GM04503 (cell line): Measurements from ENCODE around the gene MYB.
"Not testable (repeated sequence)": the region's sequence is repeated elsewhere in the genome, so short reads cannot be mapped to it uniquely, and the experiment has no call there.

ENCODE experiments used
- DNase-seq: peaks from one replicate; pipeline ENCODE4 v3.0.0-alpha.2; 2012; ENCODE audit warnings: low read depth

Gene MYB

DNA sequence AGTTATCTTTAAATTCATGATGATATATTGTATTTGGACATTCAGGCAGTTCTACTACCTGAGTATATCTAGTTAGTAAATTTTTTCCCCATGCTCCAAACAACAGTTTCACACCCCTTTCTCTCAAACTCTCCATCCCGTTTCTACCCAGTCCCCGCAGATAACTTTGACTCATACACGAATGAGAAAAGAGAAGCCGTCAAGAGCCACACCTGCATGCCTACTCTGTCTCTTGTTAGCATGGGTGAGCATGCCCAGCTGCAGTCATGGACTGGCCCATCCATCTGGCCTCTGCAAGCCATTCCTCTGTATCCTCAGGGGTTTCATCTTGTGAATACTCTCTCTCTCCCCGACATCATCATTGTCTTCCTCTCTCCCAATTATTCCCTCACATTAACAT lies 41.5 kb downstream of the MYB start:
- no peak for DNase-seq

DNA sequence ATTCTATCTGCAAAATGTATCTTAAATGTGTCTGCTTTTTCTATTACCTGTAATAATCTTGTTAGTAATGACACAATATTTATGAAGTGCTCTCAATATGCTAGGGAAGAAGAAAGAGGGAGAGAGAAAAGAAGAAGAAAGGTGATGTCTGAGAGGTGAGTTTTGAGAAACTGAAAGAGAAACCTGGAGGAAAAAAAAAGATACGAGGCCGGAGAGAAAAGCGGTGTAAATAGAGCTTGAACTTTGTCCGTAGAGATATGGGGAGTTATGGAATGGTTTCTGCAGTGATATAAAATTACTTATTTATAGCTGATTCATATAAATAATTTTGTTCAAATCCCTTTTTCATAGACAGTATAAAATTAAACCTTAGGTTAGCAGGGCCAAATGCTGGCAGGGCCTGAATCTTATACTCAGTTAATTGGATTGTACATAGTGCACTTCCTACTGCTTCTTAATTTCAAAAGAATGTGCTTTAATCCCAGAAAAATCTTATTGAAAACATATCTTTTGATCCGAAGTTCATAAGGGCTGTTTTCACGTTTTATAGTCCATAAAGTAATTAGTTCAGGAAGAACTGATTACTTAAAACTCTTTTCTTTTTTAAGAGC lies 43.0 kb downstream of the MYB start:
- no peak for DNase-seq

DNA sequence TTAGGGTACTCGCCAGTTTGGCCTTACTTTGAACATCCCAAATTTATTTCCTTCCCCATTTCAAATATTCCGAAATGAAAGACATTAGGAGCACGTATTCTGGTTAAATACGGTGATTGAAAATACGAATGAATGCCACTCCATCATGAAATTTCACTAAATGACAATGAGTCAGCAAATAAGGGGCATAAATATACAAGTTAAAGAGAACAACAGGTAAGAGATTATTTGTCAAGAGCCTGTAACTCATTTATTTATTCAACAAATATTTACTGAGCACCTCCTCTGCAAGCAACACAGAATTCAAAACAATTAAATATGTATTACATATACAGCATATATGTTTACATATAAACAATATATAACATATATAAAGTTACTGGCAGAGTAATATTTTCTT lies 44.8 kb downstream of the MYB start:
- DNase-seq, result no peak

DNA sequence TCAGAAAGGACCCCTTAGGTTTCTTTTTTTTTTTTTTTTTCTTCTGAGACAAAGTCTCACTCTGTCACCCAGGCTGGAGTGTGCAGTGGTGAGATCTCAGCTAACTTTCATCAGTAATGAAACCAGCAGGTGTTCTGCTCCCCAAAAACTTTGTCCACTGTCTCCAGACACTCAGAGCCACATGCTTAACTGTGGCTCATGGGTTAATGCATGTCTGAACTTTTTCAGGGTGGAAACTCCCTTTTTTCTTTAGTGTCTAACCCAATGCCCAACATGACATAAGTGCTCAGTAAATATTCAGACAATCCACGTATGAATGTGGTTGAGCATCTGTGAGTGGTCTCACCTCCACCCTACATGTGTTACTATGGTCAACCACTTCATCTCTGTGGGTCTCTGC lies 45.4 kb downstream of the MYB start:
- DNase-seq, result no peak

DNA sequence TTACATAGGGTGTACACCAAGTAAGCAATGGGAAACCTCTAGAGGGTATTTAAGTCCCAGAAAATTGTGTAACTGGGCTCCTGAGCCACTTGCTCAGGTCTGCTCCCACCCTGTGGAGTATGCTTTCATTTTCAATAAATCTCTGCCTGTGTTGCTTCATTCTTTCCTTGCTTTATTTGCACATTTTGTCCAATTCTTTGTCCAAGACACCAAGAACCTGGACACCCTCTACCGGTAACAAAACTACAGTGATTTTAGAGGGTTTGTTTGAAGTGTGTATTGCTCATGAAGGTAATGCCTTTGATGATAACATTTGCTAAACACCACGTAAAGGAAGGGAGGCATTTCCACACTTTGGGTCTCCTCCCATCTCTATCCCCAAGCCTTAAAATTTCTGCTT lies 46.2 kb downstream of the MYB start:
- no peak for DNase-seq

DNA sequence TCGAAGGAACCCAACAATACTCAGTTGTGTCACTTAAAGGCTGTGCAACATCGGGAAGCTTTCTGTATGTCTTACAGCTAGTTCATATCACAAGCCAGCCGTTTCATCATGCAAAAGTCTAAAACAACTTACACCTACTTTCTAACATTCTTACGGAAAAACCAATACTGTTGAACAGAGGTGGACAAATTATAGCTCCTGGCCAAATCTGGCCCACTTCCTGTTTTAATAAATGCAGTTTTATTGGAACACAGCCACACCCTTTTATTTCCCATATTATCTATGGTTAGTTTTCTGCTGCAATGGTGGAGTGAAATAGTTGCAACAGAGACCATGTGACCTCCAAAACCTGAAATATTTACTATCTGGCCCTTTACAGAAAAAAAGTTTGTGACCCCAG lies 46.6 kb downstream of the MYB start:
- DNase-seq, result no peak

DNA sequence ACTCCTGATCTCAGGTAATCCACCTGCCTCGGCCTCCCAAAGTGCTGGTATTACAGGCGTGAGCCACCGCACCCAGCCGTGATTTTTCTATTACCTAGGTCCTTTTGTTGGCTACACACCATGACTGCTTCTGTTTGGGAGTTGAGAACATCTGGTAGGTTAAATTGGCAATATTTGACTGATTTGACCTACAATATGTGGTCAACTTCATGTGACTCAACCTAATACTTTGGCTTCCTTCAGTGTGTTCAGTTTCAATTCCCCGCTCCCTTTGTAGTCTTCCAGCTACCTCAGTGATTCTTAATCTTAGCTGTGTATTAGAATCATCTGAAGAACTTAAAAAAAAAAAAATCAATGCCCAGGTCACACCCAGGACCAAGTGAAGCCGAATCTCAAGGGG lies 47.4 kb downstream of the MYB start:
- DNase-seq, result no peak

DNA sequence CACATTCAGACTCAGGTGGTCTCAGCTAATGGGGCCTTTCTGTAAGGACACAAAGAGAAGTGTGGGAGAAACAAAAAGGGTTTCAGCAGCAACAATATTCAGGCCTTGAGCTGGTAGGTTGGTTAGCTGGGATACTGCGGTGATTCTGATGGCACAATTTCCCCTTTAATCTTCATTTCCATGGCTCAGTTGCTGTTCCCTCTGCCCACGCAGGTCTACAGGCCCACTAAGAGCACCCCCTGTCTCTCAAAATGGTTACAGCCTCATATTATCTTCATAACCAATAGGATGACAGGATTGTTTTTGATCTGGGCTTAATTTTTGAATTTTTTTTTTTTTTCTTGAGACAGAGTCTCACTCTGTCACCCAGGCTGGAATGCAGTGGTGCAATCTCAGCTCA lies 48.9 kb downstream of the MYB start:
- no peak for DNase-seq

DNA sequence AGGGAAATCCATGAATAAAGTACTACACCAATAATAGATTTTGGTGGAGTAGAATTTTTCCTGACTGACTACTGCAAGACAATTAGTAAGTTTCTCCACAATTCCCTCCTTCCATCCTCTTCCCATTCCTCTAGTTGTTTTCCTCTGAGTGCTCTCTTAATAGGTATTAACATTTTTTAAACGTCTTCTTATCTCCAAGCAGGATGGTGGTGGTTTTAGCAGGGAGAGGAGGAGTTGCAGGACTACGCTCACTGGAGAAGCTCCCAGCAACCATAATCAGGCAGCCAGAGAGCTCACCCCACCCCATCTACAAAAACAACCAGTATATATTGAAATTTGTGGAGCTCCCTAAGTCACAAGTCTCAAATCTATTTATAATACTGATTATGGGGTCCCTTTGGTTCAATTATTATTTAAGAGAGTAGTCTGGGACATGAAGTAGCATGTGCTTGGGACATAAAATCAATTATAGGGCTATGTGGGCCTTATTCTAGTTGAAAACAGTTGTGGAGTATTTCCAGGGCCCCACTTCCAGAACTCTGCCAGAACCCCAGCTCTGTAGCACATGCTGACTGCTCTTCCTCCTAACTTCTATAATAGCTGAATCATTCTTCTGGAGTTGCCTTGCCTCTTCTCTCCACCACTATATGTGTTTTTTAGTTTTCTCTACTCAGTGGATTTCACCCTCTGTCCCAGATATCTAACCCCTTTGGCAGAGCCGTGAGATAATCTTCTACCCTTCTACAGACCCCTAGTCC lies 49.8 kb downstream of the MYB start:
- DNase-seq, result no peak

DNA sequence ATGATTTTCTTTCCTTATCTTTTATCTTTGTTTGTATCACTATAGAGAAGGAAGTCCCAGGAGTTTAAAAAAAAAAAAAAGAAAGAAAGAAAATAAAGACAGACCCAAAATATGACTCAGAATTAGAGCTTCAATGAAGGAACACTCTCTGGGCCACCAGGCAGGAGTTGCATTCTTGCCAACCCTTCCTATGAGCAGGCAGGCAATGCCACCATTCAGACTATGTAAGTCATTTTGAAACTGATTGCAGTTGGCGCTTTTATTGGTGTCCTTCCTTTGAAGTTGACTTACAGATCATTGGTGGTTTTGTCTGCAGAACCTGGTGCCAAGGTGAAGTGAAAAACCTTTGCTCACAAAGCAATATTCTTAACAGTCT lies 50.3 kb downstream of the MYB start:
- no peak for DNase-seq

DNA sequence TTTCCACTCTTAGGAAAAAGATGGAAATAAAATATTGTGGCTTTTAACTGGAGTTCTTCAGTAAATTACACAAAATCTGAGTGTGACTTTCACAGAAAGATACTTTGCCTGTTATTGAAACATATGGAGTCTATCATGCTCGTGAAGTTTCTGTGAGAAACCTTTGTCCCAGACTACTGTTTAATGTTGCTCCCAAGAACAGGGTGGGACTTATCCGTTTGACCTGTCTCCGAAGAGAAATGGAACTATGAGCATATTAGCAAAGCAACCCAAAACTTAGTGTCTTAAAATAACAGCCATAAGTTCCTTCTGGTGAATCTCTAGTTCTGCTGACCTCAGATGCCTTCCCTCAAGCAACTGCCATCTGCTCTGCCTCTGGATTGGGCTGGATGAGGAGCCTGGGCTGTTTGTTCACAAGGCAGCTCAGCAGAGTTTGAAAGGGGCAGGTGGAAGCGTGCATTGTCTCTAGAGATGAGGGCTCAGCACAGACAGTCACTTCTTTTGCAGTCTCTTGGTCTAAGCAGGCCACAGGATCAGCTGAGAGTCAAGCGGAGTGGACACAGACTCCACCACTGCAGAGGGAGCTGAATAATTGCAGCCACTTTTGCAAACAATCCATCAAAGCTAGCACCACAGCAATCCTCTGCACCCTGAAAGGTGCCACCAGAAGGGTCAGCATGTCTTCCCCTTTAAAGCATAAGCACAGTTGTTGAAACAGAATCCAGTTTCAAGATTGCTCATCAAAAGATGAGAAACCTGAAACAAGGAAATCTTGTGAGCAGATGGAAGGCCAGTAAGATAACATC lies 52.8 kb downstream of the MYB start:
- no peak for DNase-seq

DNA sequence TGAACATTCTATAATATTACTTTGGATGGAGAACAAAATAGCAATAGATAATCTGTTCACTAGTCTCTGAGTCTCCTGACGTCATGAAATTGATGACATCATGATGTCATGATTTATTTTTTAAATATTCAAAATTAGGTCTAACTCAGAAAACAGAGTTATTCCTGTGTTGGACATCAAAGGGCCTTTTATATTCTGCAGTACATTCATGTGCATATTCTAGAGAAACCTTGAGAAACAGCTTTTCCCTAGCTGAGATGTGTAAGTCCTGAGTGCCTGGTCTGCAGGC lies 53.3 kb downstream of the MYB start:
- no peak for DNase-seq

DNA sequence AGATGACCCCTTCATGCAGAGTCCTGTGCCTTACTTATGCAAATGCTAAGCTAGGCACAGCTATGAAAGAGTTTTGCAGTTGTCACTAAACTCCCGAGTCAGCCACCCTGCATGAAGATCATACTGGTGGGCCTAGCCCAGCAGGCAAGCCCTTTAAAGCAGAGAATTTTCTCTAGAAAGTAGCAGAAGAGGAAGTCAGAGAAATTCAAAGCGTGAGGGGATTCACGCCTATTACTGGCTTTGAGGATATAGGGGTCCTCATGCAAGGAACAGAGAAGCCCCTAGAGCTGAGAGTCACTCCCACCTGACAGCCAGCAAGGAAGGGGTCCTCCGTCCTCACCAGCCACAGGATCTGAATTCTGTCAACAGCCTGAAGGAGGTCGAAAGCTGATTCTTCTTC lies 54.6 kb downstream of the MYB start:
- no peak for DNase-seq

DNA sequence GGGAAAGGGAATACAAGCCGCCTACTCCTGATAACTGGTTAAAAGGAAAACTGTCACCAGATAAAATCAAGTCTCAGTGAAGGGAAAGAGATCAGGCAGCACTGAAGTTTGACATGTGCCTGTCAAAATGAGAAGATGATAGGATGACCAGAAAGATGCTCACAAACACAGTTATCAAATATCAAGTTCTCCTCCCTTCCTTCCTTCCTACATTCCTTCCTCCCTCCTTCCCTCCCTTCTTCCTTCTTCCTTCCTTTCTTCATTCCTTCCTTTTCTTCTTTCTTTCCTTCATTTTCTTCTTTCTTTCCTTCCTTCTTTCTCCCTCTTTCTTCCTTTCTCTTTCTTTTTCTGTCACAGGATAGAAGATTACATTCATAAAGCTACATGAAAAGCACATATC lies 55.2 kb downstream of the MYB start:
- DNase-seq, result no peak

DNA sequence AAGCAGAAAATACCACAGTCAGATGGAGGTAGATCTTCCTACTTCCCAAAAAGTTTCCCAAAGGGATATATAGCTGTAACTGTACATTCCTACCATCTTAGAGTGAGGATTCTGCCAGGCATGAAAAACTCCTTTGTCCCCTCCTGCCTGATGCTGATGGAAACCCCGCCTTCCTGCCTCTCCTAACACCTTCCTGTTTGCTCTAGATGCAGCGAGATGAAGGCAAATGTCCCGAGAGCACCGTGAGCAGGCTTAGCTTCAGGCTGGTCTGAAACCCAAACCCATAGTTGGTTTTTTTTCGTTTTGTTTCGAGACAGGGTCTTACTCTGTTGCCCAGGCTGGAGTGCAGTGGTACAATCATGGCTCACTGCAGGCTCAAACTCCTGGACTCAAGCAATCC lies 55.6 kb downstream of the MYB start:
- DNase-seq, result no peak

DNA sequence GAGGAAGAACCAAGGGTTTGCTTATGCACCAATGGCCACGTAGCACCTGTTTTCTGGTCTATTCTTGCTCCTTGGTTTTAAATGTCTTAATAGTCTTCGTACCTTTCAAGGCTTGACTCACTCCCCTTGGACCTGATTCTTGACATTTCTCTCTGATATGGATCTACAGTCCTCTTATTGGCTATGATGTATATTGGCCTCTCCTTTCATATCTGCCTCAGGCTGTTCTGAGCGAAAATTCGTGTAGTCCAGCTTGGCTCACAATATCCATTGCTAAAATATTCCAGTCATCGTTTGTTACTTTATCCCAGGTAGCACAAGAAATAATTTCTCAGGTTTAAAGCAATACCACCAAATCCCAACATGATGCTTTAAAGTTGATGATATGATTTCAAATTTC lies 59.6 kb downstream of the MYB start:
- DNase-seq, result no peak

DNA sequence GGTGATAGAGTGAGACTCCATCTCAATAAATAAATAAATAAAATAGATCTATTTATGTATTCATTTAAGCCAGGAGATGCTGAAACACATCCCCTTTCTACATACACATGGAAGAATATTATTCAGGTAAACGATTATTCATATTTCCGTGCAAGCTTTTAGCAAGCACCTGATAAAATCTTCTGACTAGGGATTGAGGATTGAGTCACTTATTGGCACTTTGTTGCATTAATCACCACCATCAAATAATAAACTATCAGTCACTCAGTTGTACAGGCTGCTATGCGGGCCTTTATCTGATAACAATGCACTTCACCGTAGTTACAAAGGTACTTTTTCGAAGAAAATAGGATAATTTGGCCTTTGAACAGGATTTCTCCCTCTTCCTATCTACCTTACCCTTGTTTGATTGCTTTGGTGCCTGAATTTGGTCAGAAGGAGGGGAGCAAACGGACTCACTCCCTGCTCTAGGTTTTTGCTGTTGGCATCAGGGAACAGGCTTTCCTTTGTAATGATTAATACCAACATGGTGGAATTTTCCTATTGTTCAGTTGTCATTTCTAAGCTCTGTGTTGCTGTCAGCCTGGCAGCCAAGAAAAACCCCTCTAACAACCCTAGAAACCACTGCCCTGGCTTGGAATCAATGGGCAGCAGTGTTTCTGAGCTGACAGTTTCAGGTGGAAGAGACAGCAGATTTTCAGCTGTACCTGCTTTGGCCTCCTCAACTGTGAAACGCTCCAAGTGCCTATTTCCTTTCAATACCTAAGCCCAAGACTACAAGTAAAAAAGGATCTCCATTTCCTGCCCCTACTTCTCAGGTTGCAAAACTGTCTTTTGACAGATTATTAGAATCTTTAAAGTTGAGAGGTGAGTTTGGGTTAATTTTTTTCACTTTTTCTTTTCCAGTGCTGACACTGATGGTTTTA lies 63.0 kb downstream of the MYB start:
- DNase-seq, result no peak

DNA sequence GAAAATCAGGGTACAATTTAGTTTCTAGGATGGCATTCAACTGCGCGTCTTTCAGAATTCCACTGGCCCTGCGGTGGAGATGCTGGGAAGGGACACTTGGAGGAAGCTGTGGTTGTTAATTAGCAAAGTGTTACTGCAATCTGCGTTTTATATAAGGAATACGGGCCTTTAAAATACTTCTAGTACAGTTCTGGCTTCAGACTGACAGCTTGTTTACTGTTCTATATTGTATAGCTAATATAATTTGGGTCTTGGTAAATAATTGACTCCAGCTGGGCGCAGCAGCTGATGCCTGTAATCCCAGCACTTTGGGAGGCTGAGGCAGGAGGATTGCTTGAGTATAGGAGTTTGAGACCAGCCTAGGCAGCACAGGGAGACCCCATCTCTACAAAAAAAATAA lies 63.7 kb downstream of the MYB start:
- DNase-seq, result no peak

DNA sequence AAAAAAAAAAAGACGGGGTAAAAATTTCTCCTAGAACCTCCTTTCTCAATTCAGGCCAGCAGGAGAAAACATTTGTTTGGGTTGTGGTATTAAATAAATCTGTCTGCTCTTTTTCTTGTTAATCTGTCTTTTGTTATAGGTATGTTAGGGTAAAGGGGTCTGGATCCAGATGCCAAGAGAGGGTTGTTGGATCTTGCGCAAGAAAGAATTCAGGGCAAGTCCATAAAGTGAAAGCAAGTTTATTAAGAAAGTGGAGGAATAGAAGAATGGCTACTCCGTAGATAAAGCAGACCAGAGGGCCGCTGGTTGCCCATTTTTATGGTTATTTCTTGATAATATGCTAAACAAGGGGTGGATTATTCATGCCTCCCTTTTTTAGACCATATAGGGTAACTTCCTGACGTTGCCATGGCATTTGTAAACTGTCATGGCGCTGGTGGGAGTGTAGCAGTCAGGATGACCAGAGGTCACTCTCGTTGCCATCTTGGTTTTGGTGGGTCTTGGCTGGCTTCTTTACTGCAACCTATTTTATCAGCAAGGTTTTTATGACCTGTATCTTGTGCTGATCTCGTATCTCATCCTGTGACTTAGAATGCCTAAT lies 65.4 kb downstream of the MYB start:
- DNase-seq, result not testable (repeated sequence)

DNA sequence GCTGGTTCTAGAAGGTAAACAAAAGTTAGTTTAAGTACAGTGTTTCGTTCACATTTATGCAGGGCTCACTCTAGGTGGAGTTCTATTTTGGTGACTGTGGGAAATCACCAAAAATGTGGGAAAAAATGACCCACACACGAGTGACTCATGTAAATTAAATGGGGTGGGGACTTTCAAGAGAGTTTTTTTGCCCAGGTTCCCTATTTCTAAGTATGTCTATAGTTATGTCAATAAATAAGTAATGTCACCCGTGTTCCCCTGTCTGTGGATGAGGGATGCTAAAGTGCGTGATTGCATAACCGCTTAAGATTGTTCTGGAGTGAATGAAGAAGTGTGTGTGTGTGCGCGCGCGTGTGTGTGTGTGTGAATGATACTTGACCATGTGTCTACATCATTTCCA lies 69.1 kb downstream of the MYB start:
- DNase-seq, result no peak

DNA sequence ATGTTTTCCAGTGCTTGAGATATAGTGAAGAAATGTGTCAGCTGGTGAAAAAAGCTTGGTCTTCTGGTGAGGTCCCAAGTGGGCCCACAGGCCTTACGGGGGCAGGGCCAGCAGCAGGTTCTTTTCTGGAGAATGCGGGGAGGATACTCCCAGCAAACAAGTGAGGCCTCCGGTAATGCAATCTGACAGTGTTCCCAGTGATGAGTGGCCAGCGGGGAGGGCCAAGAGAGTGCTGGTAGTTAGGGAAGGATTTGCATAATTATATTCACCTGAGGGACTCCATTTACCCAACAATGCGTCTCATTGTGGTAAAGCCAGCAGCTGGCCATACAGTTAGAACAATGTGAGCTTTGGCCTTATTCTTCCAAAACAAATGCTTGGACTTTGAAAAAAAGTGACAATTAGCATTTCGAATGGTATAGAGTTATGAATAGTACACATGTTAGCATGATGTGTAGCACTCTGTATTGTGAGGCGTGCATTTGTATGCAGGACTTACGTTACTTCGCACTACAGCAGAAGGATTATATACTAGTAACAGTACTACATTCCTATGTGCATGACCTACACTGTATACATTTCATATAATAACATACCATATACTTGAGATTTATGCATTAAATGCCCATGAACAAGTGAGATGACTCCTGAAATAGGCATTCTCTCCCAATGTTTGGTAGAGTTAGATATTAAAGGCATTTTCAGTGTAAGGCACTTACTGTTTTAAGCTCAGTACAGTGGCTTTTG lies 69.8 kb downstream of the MYB start:
- no peak for DNase-seq
